GM21717 (cell line): ENCODE data around the gene DYSF.

Experiments
- ATAC-seq: cut with Tn5 transposase; IDR thresholded peaks from one replicate; pipeline ENCODE4 v1.9.1; 2021; ENCODE audit warnings: mild to moderate bottlenecking, moderate library complexity; ENCODE audit not compliant: unreplicated experiment

Gene DYSF

DNA sequence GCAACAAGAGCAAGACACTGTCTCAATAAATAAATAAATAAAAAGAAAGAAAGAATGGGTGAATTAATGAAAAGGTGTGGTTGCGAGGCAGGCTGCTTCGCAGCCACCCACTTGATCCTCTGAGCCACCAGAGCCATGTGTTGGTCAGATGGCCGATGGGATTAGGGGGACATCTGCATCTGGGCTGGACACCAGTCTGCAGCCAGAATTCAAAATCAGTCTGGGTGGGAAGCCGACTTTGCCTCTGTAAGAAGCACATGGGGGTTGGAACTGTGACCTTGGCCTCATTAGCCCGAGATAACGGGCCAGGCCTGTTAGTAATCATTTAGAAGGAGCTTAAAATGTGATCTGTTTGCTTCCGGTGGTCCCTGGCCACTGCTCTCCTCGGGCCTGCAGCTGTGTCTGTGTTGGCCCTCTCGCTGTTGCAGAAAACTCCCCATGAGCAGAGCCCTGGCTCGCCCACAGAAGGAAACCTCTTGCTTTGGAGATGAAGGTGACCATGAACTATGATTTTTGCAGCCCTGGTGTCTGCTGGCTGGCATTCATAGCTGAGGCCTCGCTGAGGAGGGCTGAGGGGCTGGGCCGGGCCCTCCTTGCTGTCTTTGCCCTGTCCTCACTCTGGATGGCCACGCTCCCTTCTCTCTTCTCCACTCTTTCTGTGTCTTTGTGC is 94.4 kb downstream of the DYSF start:
- no peak for ATAC-seq

DNA sequence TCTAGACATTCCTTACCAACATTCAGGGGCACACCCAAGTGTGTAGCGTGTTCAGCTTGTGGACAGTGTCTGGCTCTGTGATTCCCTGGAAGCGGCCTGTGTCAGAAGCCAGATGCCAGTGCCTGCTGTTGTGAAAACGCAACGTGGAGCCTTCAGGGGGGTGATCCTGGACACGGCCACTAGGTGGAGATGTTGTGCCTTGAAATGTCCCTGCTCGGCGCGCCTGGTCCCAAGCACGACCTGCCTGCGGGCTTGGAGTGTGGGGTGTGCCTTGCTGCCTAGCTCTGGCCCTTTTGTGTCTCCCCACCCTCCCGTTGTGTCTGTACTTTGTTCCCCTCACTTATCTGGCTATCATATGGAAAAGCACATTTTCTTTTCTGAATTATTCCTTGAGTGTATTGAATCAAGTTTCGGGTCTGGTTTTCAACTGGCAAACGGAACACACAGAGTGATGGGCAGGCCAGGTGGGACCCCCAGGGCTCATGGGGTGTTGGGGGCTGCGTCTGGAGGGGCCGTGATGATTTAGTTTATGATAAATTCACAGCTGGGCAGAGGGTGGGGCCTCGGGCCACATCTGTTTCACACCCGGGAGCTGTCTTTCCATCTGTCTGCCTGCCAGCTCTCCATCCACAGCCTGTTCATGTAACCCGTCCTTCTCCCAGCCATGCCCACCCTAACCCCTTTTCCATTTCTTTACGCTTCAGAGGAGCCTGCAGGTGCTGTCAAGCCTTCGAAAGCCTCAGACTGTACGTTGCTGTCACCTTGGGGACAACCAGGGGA is 95.5 kb downstream of the DYSF start:
- no peak for ATAC-seq

DNA sequence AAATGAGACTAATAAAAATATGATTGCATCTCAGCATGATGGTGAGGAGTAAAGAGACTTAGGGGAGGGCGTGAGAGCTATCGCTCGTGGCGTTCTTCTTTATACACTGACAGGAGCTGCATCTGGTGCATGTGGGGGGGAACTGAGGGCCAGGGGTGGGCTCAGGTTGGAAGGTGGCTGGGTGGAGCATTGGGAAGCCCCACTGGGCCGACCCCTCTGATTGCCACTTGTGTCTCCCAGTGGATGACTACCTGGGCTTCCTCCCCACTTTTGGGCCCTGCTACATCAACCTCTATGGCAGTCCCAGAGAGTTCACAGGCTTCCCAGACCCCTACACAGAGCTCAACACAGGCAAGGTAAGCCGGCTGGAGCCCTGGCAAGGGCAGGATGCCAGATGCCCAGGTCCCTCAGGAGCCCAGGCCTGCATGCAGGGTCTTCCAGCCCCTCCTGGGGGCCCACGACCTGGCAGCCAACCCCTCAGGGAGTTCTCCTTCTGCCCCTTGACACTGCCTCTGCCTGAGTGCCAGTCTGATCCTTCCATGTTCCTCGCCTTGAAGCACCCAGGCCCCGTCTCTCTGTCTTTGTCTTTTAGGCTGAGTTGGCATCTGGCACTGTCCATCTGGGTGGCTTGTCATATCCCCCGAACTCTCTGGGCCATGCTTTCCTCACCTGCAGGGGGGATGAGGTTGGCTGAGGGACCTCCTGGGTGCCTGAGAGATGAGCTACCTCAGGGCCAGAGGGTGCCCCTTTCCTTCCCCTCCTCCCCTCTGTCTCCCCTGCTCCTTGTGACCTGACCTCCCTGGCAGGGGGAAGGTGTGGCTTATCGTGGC is 97.7 kb downstream of the DYSF start:
- no peak for ATAC-seq

DNA sequence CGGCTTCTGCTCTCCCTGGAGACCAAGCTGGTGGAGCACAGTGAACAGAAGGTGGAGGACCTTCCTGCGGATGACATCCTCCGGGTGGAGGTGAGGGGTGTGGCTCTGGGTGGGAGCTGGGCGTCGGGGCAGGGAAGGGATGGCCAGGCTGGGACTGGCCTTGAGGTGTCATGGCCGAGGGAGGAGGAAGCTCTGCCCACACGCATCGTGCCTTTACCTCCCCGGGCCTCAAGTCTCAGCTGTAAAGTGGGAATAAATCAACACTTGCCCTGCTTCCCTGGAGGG is 98.2 kb downstream of the DYSF start:
- no peak for ATAC-seq

DNA sequence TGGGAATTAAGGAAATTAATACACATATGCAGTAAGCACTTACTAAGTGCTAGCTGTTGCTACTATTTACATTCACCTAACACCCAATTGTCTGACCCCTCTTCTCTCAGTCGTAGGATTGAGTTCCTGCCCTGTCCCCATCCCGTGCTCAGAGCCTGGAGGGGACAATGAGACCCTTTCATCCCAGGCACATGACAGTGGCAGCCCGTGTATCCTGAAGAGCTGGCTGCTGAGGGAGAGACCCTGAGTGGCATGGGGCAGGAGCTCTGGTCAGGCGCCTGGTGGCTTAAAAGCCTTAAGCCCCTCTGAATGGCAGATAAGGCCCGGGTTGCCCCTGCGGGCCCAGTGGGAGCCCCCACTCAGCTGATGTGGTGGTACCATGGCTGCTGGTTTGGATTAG is 99.0 kb downstream of the DYSF start:
- ATAC-seq: no peak

DNA sequence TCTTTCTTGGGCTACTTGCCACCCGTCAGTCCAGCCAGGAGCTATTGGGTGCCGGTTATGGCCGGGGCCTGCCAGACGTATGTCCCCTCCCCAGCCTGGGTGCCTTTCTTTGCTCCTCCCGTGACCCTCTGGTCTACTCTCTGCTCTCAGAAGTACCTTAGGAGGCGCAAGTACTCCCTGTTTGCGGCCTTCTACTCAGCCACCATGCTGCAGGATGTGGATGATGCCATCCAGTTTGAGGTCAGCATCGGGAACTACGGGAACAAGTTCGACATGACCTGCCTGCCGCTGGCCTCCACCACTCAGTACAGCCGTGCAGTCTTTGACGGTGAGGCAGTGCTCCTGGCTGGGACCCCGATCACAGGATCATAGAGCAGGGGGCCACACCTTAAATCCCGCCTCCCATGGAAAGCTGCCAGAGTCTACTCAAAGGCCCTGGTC is 99.5 kb downstream of the DYSF start:
- ATAC-seq: no peak

DNA sequence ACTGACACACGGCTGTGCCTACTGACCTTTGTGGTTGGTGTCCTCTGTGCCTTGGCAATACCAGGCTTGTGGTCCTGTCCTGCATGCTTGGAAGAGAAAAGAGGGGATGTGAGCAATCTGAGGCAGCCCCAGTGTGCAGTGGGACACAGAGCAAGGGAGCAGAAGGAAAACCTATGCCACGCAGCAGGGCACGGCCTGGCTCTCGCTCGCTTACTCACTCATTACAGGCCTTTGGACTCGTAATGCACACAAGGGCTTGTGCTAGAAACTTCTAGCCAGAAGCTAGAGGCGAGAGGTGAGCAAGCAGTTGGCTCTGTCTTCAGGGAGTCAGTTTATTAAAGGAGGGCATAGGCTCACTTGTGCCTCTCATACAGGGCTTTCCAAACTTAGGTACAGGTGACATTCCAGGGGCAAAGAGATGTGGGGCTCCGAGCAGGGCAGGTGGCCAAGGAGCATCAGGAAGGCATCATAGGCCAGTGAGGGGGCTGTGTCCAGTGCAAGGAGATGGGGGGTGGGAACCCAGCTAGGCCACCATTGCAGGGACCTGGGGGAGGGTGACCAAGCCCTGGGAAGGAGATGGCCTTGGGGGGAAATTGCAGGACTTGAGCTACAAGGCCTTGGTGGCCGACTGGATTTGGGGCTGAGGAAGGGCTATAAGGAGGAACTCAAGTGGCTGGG is 100.8 kb downstream of the DYSF start:
- no peak for ATAC-seq

DNA sequence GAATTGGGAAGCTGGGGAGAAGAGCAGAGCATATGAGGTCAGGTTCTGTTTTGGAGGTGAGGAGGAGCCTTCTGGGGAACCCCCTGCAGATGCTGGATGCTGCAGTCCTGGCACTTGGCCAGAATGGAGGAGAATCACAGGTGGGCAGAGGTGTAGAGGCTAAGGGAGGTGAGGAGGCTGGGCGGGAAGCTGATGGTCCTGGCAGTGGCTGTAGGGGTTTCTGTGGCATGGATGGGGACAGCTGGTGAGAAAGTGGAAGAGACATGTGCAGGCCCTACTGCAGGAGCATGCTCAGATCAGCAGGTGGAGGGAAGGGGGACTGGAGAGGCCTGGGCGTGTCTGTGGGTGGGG is 101.3 kb downstream of the DYSF start:
- no peak for ATAC-seq

DNA sequence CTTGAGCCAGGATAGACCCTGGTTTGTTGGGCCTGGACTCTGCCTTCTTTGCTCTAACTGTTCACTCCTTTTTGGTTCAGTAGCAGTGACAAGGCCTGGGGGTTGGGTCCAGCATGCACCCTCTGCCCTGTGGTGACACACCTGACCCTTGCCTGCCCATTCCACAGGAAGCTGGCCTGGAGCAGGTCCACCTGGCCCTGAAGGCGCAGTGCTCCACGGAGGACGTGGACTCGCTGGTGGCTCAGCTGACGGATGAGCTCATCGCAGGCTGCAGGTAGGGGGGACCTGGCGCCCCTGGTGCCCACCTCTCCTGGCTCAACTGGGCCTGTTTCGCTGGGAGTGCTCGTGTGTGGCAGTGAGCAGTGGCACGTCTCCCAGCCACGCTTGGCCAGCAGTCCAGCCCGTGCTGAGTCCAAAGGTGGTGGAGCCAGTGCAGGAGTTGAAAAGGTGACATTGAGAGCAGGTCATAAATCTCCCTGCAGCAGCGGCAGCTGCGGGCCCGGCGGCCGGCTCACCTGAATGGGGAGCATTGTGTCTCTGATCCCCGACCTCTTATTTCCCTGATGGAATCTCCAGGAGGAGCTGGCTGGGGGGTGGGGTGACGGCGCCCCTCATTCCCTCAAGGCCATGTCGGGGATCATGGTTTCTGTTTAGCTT is 102.6 kb downstream of the DYSF start:
- no peak for ATAC-seq

DNA sequence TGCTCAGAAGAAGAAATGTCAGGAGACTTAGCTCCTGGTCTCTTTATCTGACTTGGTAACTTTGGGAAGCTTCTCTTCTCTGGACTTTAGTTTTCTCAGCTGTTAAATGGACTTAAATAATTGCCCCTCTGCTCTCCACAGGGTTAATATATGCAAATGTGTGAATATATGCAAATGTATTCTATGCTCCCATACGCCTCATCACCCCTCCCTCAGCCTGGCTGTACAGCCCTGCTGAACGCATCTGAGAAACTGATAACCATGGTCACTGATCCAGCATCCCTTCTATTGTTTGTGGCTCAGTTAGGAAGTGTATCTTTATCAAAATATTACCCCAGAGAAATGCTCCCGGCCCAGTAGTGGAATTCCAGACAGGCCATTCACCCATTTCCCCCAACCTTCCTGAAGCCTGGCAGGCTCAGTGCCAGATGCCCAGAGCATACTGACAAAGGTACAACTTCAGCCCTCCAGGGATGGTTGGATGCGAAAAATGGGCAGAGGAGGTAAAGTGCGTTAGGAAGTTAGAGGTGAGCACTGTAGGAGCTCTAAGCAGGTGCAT is 103.4 kb downstream of the DYSF start:
- ATAC-seq: no peak

DNA sequence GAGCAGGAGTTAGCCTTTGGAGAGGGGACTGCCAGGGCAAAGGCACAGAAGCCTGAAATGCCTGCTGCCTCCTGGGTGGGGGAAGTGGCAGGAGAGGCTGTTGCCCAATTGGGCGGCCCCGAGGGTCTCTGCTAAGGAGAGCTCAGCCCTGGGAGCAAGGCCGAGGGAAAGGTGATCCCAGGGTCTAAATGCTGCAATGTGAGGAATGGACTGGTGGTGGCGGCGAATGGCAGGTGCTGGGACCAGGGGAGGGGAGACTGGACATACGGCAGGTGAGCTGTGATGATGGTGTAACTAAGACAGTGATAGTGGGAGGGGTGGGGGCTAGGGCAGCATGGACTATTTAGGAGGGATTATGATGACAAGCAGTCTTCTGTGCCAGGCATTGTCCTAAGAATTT is 104.0 kb downstream of the DYSF start:
- ATAC-seq: no peak

DNA sequence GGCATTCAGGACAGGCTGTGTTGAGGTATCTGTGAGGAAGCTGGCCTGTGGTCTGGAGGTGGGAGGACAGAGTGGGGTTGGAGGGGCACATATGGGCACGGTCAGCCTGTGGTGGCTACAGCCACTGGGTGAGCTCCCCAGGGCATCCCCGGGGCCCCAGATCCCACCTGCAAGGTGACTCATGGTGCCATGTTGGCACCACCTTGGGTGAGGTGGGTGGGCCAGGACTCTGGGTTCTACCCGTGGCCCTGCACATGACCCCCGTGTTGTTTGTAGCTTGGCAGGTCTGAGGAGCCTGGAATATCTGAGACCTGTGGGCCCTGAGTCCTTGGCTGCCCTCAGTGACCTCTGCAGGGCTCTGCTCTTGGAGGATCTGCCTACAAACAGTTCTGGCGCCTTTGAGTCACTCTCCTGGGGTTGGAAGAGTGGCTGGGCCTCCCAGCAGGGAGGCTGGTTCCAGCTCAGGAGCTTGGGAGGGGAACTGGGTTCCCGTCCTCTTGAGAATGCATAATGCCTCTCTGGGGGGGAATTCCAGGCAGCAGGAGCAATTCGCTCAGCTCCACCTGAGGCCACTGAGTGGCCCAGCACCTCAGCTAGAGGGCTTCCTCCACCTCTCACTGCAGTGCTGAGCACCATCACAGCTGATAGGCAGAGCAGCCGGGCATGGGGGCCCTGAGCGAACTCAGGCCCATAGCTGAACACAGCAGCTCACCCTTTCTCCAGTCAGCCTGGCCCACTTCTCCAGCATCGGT is 105.1 kb downstream of the DYSF start:
- ATAC-seq: no peak

DNA sequence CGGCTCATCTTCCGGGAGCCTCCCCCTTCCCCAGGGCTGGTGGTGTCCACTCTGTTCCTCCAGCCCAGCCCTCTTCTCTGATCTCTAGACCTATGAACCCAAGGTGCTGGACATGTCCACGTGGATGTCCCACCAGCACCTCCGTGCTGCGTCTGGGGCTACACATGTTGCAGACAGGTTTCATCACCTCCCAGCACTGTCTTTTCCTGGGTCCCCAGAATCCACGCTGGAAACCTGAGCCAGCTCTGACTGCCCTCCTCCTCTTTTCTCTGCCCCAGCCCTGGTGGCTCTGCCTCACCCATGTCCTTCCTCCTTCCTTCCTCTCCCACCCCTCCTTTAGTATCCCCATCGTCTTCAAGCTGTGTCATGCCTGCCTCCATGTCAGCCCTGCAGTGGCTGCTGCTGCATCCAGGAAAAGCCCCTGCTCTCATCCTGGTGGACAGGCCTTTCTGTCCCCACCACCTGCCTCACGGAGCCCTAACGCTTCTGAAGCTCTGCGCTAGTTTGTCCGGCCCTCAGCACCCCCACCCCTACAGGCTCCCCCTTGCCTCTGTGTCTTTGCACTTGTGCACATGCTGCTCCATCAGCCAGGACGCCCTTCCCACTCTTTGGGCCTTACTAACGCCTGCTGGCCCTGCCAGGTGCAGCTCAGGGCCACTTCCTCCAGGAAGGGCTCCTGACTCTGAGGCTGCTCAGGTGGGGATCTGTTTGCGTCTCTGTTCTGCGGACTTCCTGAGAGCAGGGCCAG is 105.9 kb downstream of the DYSF start:
- no peak for ATAC-seq

DNA sequence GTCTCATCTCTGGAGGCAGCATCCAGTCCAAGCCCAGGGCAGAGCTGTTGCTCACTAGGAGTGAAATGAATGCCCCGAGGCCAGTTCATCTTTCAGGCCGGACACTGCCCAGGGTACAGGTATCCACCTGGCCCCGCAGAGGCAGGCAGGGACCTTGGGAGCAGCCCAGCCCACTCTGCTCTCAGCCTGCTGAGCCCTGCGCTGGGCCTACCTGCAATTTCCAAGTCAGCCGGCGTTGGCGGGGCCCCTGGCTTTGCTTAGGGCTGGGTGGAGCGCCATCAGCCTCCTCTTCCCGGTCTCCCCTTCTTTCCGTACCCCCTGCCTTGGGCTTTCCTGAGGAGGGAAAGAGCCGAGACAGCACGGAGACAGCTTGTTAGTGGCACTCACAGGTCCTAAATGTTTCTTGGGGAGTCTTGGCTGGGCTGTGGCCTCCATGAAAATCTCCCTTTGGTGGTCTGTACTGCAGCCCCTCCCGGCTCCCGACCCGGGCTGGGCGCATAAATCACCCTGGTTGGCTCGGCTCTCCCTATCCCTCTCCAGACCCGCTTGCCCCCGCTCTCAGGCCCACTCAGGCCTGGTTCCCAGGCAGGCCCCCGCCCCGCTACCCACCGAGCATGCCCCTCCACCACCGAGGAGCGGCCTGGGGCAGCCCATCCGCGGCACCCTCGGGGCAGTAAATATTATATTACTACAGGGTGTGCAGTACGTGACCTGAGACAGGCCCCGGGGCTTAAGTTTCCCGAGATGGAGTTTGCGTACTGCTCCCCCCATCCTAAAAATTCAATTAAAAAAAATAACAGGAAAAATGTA is 106.7 kb downstream of the DYSF start:
- ATAC-seq: no peak

DNA sequence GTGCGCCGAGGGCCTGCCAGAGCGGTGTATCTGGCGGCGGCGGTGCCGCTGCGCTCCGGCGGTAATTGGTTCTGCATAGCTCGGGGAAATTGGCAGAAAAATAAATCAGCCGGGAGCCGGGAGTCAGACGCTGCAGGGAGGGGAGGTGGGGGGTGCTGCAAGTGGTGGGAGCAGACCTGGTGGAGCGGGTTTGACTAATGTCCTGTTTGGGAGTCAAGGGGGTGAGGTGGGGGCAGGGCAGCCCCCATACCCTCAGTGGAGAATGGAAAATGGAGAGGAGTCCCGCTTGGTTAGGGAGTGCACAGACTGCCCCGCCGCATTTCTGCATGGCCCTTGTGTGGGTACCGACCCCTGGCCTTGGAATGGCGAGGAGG is 107.3 kb downstream of the DYSF start:
- ATAC-seq: no peak

DNA sequence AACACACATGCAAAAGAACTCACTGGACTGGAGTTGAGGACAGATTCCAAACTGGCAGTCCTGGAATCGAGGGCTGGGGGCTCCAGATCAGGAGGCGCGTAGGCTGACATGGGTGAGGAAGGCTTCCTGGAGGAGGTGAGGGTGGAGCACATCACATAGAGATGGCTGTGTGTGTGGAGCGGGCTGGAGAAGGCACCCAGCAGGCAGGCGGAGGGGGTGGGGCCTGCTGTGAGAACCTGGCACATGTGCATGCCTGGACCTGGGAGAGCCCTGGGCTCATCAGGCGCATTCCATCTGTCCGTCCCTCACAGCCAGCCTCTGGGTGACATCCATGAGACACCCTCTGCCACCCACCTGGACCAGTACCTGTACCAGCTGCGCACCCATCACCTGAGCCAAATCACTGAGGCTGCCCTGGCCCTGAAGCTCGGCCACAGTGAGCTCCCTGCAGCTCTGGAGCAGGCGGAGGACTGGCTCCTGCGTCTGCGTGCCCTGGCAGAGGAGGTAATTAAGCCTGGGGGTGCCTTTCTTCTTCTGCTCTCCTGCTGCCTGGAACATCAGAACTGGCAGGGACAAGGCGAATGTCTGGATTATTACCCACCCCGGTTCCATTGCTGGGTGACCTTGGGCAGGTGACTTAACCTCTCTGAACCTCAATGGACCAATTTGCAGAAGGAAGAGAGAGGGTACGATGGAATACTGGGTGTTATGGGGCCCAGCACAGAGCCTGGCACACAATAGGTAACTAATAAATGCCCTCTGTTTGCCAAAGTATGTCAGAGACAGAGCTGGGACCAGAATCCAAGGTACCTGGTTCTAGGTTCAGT is 108.3 kb downstream of the DYSF start:
- ATAC-seq: no peak

DNA sequence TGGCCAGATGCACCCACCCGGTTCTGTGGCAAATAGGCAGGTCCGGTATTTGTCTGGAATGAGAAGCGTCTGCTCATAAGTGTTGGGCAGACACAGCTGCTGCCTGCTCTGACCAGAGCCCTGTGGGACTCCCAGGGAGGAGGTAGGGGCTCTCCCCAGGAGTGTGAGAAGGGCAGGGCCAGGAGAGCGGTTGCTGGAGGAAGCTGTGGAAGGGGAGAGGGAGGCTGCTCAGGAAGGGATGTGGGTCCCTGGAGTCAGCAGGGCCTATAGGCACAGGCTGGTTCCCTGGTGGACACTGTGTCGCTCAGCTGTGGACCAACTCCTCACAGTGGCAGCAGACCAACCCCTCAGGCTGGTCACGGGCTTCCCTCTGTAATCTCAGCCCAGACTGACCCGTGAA is 109.2 kb downstream of the DYSF start:
- ATAC-seq: no peak

DNA sequence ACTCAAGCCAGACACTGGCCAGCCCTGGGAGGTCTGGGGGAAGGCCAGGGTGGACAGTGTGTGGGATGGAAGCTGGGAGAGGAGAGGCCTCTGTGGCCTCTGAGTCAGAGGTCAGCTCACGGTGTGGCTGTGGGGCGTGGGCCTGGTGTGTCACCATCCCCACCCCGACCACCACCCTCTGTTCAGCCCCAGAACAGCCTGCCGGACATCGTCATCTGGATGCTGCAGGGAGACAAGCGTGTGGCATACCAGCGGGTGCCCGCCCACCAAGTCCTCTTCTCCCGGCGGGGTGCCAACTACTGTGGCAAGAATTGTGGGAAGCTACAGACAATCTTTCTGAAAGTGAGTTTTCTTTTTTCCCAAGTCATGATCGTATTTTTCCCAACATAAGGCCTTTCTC is 110.5 kb downstream of the DYSF start:
- ATAC-seq: no peak
